HL-60/S4 treated with retinoic acid at 250 ng/mL for 4 days and 3 days (cell line): ENCODE data around the gene ENG.

ENCODE experiments used
- in situ Hi-C: fragments of 300-500 bp; cut with MboI; formaldehyde crosslinking; loops from 2 replicates; pipeline ENCODE4 v1.7.0; 2022; ENCODE audit warnings: low sequenced_read_pairs

The ENG gene

GRCh38 chr9:127815512-127816361 lies 38.7 kb downstream of the ENG start:
- in situ Hi-C loops: no loop called here

- in situ Hi-C loops: no loop called here
Measured at GRCh38 chr9:127814619-127815511, 39.6 kb downstream of the ENG start.

- in situ Hi-C loops: no loop called here
Measured at GRCh38 chr9:127813686-127814226, 40.7 kb downstream of the ENG start.

- in situ Hi-C loops: no loop called here
Measured at GRCh38 chr9:127812936-127813675, 41.4 kb downstream of the ENG start.

GRCh38 chr9:127812011-127812410 lies 42.4 kb downstream of the ENG start:
- in situ Hi-C loops: no loop called here

GRCh38 chr9:127810378-127811187 lies 43.9 kb downstream of the ENG start:
- in situ Hi-C loops: no loop called here

GRCh38 chr9:127809540-127810377 lies 44.7 kb downstream of the ENG start:
- in situ Hi-C loops: no loop called here

GRCh38 chr9:127809002-127809539 lies 45.4 kb downstream of the ENG start:
- in situ Hi-C loops: no loop called here

GRCh38 chr9:127808347-127809001 lies 46.0 kb downstream of the ENG start:
- in situ Hi-C loops: no loop called here

GRCh38 chr9:127806871-127807270 lies 47.6 kb downstream of the ENG start:
- in situ Hi-C loops: no loop called here

GRCh38 chr9:127805620-127806019 lies 48.8 kb downstream of the ENG start:
- in situ Hi-C loops: no loop called here

- in situ Hi-C loops: no loop called here
Measured at GRCh38 chr9:127803507-127804352, 50.7 kb downstream of the ENG start.

GRCh38 chr9:127802576-127803443 lies 51.6 kb downstream of the ENG start, which contains the start of gene FPGS:
Gene FPGS (plus strand): TSS chr9:127802882. CDS start chr9:127802925, 43 bp downstream.
- in situ Hi-C loops: no loop called here

- in situ Hi-C loops: no loop called here
Measured at GRCh38 chr9:127801955-127802575, 52.4 kb downstream of the ENG start.

- in situ Hi-C loops: no loop called here
Measured at GRCh38 chr9:127796852-127797370, 57.5 kb downstream of the ENG start.
